Measurements from ENCODE around the gene TIMM17B.

Gene TIMM17B

DNA sequence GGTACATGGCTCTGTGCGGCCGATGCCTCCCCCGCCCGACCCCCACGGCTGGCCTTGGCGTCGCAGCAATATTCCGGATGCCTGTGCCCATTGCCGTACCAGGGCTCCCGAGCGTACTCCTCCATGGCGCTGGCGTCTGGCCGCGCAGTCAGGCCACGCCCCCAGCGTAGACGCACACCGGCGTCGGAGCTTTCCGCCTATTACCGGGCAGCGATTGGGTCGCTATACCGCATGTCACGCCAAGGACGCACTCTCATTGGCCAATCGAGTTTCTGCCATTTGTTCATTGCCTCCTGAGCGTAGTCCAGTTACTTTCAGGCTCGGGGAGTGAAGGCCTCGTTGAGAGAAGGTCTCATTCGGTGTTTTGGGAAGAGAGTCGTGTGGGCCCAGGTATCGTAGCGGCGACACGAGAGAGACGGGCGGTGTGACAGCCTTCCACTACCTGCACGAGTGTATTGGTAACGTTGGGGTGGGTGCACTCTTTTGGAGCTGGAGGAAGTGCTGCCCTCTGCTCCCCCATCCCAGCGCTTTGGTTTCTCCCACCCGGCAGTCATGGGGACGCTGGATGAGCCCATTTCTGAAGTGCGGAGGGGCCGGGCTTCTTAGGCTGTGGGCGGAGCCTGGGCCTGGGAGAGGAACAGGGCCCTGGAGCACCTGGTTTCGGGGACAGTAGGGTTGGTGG, at the start of gene TIMM17B, which contains the start of gene PQBP1:
TIMM17B (minus strand) TSS at position 144 of the 682 bp plus-strand sequence; CDS start at position 125, 19 bp downstream.
PQBP1 (plus strand) TSS at position 306 of the 682 bp plus-strand sequence. CDS start 580 bp downstream, outside the sequence.
- peak; percentile 94 for DNase-seq

DNA sequence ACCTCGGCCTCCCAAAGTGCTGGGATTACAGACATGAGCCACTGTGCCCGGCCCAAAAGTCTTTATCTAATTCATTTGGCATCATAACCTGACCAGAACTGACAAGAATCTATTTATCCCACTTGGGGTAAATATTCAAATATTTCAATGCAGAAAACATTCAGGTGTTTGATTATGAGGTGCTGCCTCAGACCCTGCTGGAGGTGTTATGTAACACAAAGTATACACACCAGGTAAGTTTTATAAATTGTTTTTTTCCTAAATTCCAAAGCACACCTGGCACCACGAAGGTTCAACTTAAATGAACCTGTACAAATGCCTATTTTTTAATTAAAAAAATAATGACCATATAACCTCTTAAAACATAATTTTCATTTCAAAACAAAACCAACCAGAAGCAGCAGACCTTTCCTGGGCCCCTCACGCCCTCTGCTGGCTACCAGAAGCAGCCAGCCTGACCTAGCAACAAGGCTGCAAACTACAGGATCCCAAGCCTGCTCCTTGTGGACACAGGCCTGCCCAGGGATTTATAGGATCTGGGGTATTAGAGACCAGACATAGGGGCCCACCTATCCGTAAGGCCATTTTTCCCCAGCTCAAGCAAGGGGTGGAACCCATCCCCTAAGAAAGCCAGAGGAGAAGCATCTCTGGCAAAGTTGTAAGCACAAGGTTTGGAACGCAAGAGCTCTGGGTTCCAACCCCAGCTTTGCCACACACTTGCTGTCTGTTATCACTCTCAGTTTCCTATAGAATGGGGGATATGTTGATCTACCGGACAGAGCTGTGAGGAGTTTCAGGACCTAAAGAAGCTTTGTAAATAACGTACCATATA, 48.2 kb upstream of the TIMM17B start:
- peak; percentile 67 for DNase-seq

DNA sequence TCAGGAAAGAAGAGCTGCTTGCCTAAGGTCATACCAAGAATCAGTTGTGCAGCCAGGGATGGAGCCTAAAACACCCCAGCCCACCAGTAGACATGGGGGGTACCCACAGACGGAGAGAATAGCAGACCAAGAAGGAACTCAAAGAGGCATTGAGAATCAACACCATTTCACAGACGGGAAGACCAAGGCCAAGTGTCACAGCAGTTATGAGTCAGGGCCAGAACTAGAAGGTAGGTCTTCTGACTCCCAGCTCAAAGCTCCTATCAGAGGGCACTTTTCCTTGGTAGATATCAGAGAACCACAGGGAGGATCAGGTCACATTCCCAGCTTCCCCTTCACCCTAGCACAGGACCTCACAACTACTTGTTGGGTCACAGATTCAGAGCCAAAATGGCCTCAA, 45.3 kb upstream of the TIMM17B start:
- DNase-seq = no peak

DNA sequence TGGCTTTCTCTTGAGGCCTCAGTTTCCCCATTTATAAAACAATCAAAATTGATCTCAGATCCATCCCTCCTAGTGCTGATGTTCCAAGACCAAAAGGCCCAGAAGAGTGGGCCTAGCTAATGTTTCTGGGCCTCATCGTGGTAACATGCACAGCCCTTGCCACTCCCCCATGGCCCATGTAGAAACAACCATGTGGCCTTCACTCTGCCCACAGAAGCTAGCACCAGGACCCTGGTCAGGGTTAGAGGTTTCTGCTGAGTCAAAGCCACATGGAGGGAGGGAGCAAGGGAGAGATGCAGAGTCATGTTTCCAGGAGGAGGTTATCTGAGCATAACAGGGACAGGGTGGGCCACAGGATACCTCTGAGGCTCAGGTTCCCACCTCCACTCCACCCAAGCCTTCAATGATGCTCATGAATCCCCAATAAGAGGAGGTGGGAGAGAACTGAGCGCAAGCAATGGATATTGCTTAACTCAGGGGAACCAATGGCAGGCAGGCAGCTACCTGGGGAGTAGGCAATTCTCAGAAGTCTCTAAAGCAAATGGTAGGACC, 42.9 kb upstream of the TIMM17B start:
- DNase-seq = peak; percentile 24

DNA sequence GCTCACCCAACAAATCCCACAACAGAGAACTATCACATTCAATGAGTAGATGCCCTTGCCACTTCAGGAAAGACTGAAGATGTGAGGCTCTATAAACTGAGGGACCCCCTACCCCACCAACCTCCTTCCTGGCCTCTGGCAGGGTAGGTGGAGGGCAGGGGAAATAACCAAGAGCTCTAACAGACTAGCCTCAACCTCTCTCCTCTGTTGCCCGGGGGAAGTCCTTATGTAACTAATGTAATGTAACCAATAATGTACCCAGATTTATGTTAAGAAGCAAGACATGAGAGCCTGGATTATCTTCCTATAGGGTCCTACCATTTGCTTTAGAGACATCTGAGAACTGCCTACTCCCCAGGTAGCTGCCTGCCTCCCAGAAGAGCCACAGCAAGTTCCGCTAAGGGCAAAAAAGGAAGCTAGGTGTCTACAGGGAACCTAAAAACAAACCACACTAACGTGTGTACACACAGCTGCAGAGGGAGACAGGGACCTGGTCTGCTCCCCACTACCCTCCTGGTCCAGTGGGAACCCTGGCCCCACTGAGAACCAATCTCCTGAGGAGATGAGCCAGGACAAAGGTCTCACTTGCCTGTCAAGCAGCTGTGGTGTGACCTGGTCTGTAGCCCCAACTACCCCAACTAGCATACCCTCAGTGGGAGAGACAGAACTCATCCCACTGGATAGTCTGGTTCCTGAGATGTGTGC, 42.1 kb upstream of the TIMM17B start:
- DNase-seq = peak; percentile 67

DNA sequence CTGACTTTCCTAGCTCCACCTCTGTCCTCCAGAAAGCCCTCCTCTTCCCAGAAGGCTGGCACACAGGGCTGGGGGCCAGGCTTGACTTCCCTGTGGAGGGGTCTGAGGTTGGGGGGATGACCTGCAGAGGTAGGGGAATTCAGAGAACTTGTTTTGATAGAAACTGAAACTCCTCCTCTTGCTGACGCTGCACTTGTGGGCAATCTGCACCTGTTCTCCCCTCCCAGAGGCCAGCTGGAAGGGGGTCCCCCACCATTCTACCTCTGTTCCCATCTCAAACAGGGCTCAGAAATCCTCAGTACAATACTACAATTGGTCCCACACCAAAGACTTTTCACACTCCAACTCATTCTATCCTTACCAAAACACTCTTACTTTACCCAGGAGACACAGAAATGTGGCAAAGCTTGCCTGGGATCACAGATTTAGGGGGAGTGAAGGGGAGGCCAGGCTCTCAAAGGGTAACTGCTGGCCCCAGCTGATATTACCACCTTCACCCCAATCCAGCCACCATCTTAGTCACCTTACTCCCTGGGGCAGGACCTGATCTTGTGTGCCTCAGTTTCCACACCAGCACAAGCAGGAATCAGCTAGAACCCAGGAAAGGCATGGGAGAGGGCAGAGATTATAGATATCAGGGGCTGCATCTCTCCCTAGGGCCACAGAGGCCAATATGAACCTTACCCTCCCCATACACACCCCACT, 41.3 kb upstream of the TIMM17B start:
- DNase-seq = peak; percentile 93

DNA sequence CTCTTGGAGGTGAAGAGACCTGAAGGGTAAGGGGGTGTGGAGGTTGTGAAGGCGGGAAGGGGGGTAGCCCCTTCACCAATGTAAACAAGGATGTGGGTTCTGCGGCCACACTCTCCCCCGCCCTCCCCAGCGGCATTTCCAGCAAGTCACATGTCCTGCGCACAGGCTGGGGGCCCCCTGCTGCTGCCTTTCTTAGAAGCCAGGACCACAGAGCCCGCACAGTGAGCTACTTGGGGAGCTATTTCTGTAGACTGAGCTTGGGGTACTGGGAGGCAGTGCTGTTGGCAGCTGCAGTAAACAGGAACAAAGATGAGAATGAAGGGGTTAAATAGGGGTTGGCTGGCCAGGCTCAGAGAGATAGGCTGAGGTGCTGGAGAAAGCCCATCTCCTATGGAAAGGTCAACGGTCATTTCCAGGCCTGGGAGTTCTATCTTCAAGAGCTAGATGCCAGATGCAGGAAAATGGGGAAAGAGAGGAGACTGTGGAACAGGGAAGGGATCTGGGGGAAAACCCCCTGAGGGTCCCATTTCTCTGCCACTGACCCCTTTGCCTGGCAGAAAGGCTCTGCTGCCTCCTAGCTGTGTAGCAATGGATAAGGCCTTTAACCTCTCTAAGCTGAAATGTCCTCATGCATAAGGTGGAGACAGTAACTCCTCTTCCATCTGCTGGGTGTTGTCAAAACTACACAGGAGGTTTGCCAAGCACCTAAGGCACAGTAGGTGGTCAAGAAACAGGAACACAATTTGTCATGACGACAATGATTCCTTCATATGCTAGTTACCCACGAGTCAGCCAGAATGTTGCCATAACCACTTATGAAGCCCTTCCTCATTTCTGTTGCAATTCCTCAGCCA, 39.7 kb upstream of the TIMM17B start:
- DNase-seq = peak; percentile 95

DNA sequence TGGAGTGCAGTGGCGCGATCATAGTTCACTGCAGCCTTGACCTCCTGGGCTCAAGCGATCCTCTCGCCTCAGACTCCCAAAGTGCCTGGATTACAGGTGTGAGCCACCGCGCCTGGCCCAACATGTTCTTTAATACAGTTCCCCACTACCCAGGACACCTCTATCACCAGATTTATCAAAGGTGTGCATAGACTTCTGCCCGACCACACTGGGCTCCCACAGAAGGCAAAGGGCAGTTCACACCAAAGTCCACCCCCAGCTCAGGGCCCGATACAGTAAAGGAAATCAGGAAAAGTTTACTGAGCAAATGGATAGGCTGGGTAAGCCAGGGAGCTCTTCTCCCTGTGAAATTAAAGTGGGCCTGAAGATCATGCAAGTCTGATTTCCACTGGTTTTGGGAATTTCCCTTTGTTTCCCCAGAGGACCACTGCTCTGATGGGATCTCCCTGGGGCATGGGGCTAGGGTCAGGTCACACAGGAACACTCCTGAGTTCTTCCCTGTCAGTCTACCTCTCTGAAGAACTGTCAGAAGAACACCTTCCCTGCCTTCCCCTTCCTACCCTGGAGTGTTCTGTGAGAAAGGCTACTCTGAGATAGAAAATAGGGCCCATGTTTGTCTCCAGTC, 39.0 kb upstream of the TIMM17B start:
- DNase-seq = no peak

DNA sequence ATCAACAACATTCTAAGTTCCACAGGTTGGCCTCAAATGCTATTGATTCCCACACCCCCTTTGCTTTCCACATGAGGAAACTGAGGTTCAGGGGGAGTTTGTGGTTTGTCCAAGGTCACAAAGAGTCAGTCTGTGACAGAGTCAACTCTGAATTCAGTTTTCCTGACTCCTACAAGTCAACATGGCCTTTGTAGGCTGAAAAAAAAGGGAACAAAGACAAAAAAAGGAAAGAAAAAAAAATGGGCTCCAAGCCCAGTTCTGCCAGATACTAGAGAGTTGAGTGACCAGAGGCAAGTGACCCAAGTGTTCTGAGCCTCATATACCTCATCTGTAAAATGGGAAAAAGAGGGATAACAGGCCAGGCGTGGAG, 37.7 kb upstream of the TIMM17B start:
- no peak for DNase-seq

DNA sequence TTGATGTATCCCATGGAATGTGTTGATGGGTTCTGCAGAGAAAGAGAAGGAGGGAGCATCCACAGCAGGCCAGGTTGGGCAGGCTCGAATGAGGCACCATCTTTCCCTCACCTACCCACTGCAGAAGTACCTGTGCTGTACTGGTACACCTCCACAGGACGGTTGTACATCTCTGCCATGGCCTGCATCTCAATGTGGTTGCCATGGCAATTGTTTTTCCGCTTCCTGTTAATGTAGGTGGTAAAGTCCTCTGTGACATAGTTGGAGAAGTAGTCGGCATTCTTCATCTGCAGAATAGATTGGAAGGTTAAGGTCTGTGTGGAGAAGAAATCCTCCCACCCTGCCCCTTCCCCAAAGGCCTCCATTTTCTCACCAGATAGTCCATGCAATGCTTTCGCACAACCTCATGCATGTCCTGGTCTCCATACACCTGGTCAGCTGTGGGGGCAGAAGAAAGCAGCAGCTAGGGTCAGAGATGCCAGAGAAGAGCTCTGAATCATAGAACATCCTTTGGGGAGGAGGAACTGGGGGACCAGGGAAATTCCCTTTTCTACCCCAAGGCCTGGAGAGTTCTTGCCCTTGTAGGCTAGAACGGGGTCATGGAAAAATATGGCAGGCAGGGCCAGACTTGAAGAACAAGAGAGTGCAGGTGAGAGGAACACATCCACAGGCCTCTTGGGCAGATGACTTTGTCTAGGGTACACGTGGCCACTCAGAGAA, 37.2 kb upstream of the TIMM17B start:
- DNase-seq = peak; percentile 84

DNA sequence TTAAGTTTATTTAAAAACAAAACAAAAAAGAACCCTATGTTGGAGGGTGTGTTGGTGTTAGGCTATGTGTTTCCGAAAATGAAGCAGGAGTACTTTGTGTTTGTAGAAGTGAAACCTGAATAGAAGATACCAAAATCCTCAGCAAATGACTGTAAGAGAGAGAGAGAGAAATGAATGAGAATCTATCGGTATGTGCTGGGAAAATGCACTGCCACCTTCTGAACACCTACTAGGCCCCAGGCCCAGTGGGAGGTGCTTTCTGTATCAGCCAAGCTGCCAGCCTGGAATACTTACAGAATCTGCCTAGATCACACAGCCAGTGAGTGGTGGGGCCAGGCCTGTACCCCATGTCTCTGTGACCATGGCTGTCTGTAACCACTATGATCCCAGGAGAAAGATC, 36.2 kb upstream of the TIMM17B start:
- no peak for DNase-seq

DNA sequence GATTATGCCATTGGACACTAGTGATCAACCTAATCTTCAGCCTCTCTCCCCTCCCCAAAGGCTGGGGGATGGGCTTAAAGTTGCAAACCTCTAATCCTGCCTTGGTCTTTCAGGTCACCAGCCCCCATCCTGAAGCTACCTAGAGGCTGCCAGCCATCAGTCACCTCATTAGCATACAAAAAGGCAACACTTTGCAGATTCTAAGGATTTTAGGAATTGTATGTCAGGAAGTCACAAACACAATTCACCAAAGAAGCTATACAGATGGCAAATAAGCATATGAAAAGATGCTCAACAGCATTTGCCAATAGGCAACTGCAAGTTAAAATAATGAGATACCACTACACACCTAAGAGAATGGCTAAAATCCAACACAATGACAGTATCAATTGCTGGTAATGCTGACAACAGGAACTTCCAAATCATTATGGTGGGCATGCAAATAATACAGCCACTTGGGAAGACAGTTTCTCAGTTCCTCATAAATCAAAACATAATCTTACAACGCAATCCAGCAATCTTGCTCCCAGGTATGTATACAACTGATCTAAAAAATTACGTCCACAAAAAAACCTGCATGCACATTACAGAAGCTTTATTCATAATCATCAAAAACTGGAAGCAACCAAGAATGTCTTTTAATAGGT, 30.3 kb upstream of the TIMM17B start:
- DNase-seq = no peak

DNA sequence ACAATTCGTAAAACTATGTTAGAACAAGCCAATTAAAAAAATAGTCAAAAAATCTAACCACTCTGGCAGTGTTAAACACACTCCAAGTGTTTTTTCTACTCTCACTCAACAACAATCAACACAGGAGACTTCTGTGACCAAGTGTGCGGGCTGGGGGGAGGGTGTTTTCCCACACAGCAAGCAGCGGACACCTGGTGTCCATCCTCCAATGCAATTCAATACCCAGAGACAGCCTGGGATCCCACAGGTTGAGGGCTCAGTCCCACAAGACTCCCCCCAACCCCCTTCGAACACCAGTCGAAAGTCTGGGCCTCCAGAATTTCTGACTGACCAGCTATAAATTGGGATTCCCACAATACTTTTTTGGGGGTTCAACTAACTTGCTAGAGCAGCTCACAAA, 29.6 kb upstream of the TIMM17B start:
- DNase-seq = no peak

DNA sequence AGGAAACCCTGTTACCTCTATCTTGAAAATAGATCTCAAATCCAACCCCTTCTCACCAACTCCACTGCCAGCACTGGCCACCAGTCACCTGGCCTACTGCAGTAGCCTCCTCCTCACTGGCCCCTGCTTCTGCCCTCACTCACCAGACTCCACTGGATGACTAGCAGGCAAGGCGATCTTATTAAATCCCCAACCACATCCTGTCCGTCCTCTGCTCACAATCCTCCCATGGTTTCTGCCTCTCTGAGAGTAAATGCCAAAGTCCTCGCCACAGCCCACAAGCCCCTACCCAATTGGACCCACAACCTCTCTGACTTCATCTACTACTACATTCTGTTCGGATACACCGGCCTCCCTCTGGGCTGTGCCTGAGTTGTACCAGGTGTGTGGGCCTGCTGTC, 26.7 kb upstream of the TIMM17B start:
- DNase-seq = no peak

DNA sequence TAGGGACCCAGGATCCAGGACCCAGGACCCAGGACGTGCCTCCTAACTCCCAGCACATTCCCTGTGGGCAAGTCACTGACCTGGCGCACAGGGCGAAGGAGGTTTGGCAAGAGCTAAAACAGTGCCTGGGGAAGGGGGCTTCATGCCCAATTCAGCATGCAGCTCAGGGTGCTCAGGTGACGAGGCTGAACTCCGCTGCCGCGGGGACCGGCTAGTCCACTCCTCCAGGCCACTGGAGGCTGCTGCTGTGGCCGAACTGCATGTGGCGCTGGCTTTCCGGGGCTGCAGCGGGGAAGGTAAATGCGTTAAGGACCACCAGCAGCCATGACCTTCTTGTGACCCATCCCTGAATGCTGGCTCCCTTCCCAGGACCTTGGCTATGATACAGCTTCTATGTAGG, 26.2 kb upstream of the TIMM17B start:
- DNase-seq = no peak

DNA sequence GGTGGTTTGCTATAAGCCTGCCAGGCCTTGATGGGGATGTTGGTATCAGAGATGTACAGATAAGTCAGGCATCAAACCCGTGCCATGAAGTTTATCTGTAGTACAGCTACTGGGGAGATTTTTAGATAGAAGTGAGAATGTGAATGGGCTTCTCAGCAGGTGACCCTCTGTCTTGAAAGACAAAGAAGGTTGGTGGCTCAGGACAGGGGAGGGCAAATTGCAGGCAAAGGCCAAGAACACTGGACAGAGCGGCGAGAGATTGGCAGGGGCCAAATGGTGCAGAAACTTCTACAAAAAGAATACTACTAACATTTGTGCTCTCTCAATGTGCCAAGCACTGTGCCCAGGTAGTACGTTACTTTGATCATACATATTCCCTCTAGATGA, 23.1 kb upstream of the TIMM17B start:
- DNase-seq = no peak

DNA sequence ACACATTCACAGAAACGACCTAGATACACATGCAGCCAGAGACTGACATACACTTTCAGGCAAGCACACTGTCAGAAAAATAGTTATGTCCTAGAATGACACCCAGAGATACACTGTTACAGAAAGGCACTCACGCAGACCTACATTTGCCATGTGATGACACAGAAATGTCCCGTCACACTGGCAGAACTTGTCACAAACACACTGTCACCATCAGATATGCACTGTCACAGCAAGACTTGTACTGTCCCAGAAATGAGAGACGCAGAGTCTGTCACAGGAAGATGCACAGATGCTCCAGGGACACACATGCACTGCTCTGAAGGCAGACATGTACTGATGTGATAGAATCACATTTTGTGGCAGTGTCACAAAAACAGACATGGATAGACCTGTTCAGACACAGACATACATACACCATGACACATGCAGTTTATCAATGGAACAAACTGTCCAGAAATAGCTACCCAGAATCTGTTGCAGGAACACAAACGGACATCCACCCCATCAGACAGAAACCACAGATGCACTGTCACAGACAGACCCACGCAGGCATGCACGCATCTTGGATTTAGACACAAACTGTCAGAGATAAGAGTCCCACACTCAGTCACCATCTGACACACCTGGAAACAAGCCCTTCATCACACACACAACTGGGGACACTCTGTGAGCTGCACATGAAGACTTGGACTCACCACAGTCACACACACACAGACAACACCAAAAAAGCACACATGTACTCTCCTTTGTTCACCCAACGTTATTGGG, 22.6 kb upstream of the TIMM17B start:
- DNase-seq = peak; percentile 68

DNA sequence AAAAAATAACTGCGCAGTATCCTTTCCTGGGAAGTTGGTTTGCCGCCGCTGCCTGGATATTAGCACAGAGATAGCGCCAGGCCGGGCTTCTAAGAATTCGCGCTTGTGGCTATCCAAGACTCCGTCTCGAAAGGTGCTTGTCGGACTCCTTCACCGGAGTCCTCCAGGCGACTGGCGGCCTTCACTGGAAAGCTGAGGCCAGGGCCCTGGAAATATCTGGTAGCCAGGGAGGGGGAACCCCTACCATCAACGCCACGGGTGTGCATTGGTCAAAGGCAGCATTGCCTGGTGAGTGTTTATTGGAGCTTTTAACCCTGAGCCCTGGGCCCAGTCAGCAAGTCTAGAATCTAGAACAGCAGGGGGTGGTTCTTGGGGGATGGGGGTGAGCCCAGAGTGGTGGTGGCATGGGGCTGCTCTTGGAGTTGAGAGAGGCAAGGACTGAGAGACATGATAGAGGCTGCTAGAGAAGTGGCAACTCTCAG, 21.8 kb upstream of the TIMM17B start:
- peak; percentile 67 for DNase-seq
